HCT116 (cell line): ENCODE data around the gene SAMD1. TPM values are rescaled to one million over a fixed set of nuclear protein-coding genes. Genes with fewer than 3 reads are reported as not detected.

ENCODE experiments used
- ATAC-seq: fragments of 200-7000 bp; cut with Tn5 transposase; 2 replicates; pipeline ENCODE4 v1.9.1; 2020; ENCODE audit warnings: mild to moderate bottlenecking, moderate library complexity
- BruUV-seq: library from RNA; stranded (reverse); fragments of 400-500 nt; replicated peaks from 2 replicates; lab custom pipeline; 2021; lab: Mats Ljungman, UMichigan
- CTCF ChIA-PET: fragments of 300-600 bp; sonication (Branson Sonifier 250); formaldehyde crosslinking; loops from one replicate; lab custom pipeline; 2021; ENCODE audit warnings: antibody characterized with exemption; lab: Charles Lee
- POLR2A ChIA-PET: fragments of 300-600, 350-600 bp; sonication (Branson Sonifier 250); formaldehyde crosslinking; loops from one replicate; lab custom pipeline; 2021; ENCODE audit warnings: antibody characterized with exemption; lab: Charles Lee
- RAD21 ChIA-PET, 2 experiments: fragments of 300-600 bp; sonication (Branson Sonifier 250); formaldehyde crosslinking; loops; one replicate each; lab custom pipeline; 2023; ENCODE audit warnings: low total read pairs in 2 of 2; ENCODE audit not compliant: uncharacterized antibody in 2 of 2, unreplicated experiment in 2 of 2, low non-redundant PET in 1 of 2; lab: Charles Lee
- DNase-seq: peaks from one replicate; pipeline ENCODE4 v3.0.0-alpha.2; 2010; ENCODE audit warnings: low read depth, low spot score
- H2AFZ ChIP-seq: fragments of 200-600 bp; shearing (Covaris generic), sonication (generic); 2 replicates; pipeline ENCODE4 v1.6.1; 2017; ENCODE audit warnings: low read depth, mixed run types, mixed read lengths, antibody characterized with exemption, low read length; ENCODE audit not compliant: poor library complexity, severe bottlenecking
- H3K27ac ChIP-seq: 2 replicates; pipeline ENCODE4 v1.5.1; 2012; ENCODE audit warnings: low read depth, low read length
- H3K27me3 ChIP-seq: fragments of 200-600 bp; sonication (generic); 2 replicates; pipeline ENCODE4 v1.6.1; 2016; ENCODE audit warnings: mixed run types, low read length, mixed read lengths; ENCODE audit not compliant: insufficient read depth
- H3K36me3 ChIP-seq, 2 experiments: fragments of 200-500 bp in 1 of 2; fragments of 200-600 bp in 1 of 2; sonication (Bioruptor generic) in 1 of 2; sonication (generic) in 1 of 2; 2 replicates each; pipeline versions ENCODE4 v1.5.1 to v1.6.1; 2014 to 2016; ENCODE audit warnings: low read length in 2 of 2, inconsistent platforms in 1 of 2, mixed read lengths in 1 of 2, mixed run types in 1 of 2; ENCODE audit not compliant: insufficient read depth in 2 of 2, control insufficient read depth in 1 of 2
- H3K4me1 ChIP-seq, 2 experiments: fragments of 200-600 bp in 1 of 2; sonication (generic) in 1 of 2; 2 replicates each; pipeline versions ENCODE4 v1.5.1 to v1.6.1; 2012 to 2017; ENCODE audit warnings: low read length in 2 of 2, inconsistent platforms in 1 of 2, mild to moderate bottlenecking in 1 of 2, mixed read lengths in 1 of 2, mixed run types in 1 of 2, moderate library complexity in 1 of 2; ENCODE audit not compliant: insufficient read depth in 2 of 2, control insufficient read depth in 1 of 2
- H3K4me2 ChIP-seq: fragments of 200-600 bp; sonication (generic); 2 replicates; pipeline ENCODE4 v1.6.1; 2017; ENCODE audit warnings: mixed run types, low read length, mixed read lengths
- H3K4me3 ChIP-seq, 2 experiments: fragments of 200-600 bp in 1 of 2; sonication (generic) in 1 of 2; replicated peaks in 1 of 2; 2 replicates each; pipeline ENCODE4 v1.5.1; 2011 to 2016; ENCODE audit warnings: low read length in 2 of 2, control low read depth in 1 of 2, low read depth in 1 of 2, mild to moderate bottlenecking in 1 of 2, mixed read lengths in 1 of 2, mixed run types in 1 of 2
- H3K79me2 ChIP-seq: fragments of 200-600 bp; sonication (generic); 2 replicates; pipeline ENCODE4 v1.6.1; 2017; ENCODE audit warnings: mild to moderate bottlenecking, mixed run types, low read length, moderate library complexity, mixed read lengths; ENCODE audit not compliant: insufficient read depth
- H3K9ac ChIP-seq: fragments of 200-600 bp; sonication (generic); 2 replicates; pipeline ENCODE4 v1.6.1; 2016; ENCODE audit warnings: low read length, mixed read lengths
- H3K9me2 ChIP-seq: fragments of 200-600 bp; sonication (generic), shearing (Covaris generic); 2 replicates; pipeline ENCODE4 v1.6.1; 2017; ENCODE audit warnings: mixed run types, mild to moderate bottlenecking, moderate library complexity; ENCODE audit not compliant: insufficient read depth
- H3K9me3 ChIP-seq, 2 experiments: fragments of 200-500 bp in 1 of 2; fragments of 200-600 bp in 1 of 2; sonication (Bioruptor generic) in 1 of 2; sonication (generic) in 1 of 2; 2 replicates each; pipeline ENCODE4 v1.6.1; 2014 to 2017; ENCODE audit warnings: low read length in 2 of 2, mixed read lengths in 2 of 2, inconsistent platforms in 1 of 2, low read depth in 1 of 2, mild to moderate bottlenecking in 1 of 2, mixed run types in 1 of 2, moderate library complexity in 1 of 2; ENCODE audit not compliant: control insufficient read depth in 1 of 2, insufficient read depth in 1 of 2
- H4K20me1 ChIP-seq: fragments of 200-600 bp; sonication (generic), shearing (Covaris generic); 2 replicates; pipeline ENCODE4 v1.6.1; 2017; ENCODE audit warnings: mixed run types, mild to moderate bottlenecking, moderate library complexity; ENCODE audit not compliant: insufficient read depth
- ATF3 ChIP-seq: IDR thresholded peaks from 2 replicates; pipeline ENCODE4 v1.6.1; 2012
- CBX3 ChIP-seq: IDR thresholded peaks from 2 replicates; pipeline ENCODE4 v1.6.1; 2012; ENCODE audit warnings: low read depth
- CEBPB ChIP-seq: IDR thresholded peaks from 2 replicates; pipeline ENCODE4 v1.6.1; 2012; ENCODE audit warnings: low read depth
- CTCF ChIP-seq, 3 experiments: fragments of 200-600 bp in 1 of 3; sonication (generic) in 1 of 3; IDR thresholded peaks in 2 of 3; conservative IDR thresholded peaks in 1 of 3; 2 replicates each; pipeline ENCODE4 v1.5.1; 2012 to 2017; ENCODE audit warnings: low read depth in 2 of 3, low read length in 2 of 3, antibody characterized with exemption in 1 of 3, borderline replicate concordance in 1 of 3, control low read depth in 1 of 3, mild to moderate bottlenecking in 1 of 3, mixed read lengths in 1 of 3, mixed run types in 1 of 3, moderate library complexity in 1 of 3; ENCODE audit not compliant: insufficient read depth in 1 of 3
- EGR1 ChIP-seq: IDR thresholded peaks from 2 replicates; pipeline ENCODE4 v1.6.1; 2012; ENCODE audit warnings: low read depth
- ELF1 ChIP-seq: IDR thresholded peaks from 2 replicates; pipeline ENCODE4 v1.6.1; 2012; ENCODE audit warnings: low read depth, borderline replicate concordance
- EZH2 ChIP-seq: fragments of 200-600 bp; sonication (generic); IDR thresholded peaks from 2 replicates; pipeline ENCODE4 v1.6.1; 2017; ENCODE audit warnings: antibody characterized with exemption, mixed run types
- EZH2phosphoT487 ChIP-seq: fragments of 200-600 bp; IDR thresholded peaks from 2 replicates; pipeline ENCODE4 v1.6.1; 2018; ENCODE audit warnings: antibody characterized with exemption, borderline replicate concordance
- FOSL1 ChIP-seq: IDR thresholded peaks from 2 replicates; pipeline ENCODE4 v1.6.1; 2012; ENCODE audit warnings: low read depth
- JUND ChIP-seq: IDR thresholded peaks from 2 replicates; pipeline ENCODE4 v1.6.1; 2012
- MAX ChIP-seq: IDR thresholded peaks from 2 replicates; pipeline ENCODE4 v1.6.1; 2012
- POLR2AphosphoS5 ChIP-seq: IDR thresholded peaks from 2 replicates; pipeline ENCODE4 v1.6.1; 2011; ENCODE audit warnings: mild to moderate bottlenecking, low read depth, low read length, moderate library complexity
- REST ChIP-seq: IDR thresholded peaks from 2 replicates; pipeline ENCODE4 v1.6.1; 2012; ENCODE audit warnings: low read depth
- SIN3A ChIP-seq: IDR thresholded peaks from 2 replicates; pipeline ENCODE4 v1.6.1; 2012; ENCODE audit warnings: low read depth
- SP1 ChIP-seq: IDR thresholded peaks from 2 replicates; pipeline ENCODE4 v1.6.1; 2012; ENCODE audit warnings: low read depth
- TCF7L2 ChIP-seq: IDR thresholded peaks from 2 replicates; pipeline ENCODE4 v1.7.0; 2011; ENCODE audit warnings: borderline replicate concordance, inconsistent platforms; ENCODE audit not compliant: insufficient read depth, insufficient read length; ENCODE audit errors: extremely low read depth
- YY1 ChIP-seq: IDR thresholded peaks from 2 replicates; pipeline ENCODE4 v1.6.1; 2011; ENCODE audit warnings: low read length, low read depth, moderate library complexity, mild to moderate bottlenecking; ENCODE audit not compliant: insufficient replicate concordance; ENCODE audit errors: extremely low read depth
- ZBTB33 ChIP-seq: IDR thresholded peaks from 2 replicates; pipeline ENCODE4 v1.6.1; 2011; ENCODE audit warnings: mild to moderate bottlenecking, low read length, moderate library complexity; ENCODE audit not compliant: insufficient replicate concordance; ENCODE audit errors: extremely low read depth
- ZFX ChIP-seq: fragments of 450-650 bp; IDR thresholded peaks from 2 replicates; pipeline ENCODE4 v1.6.1; 2017
- intact Hi-C: fragments of 100-400 bp; cut with micrococcal nuclease; formaldehyde crosslinking; loops from 2 replicates; pipeline ENCODE4 v1.10.0; 2022
- total RNA-seq: library from RNA; stranded (reverse); gene quantifications from one replicate; pipeline ENCODE4 v1.2.1, GENCODE V29; 2021; ENCODE audit not compliant: unreplicated experiment

The SAMD1 gene
- total RNA-seq, 1 experiment from 2014 or later: 62.9 TPM

- intact Hi-C loops: loop anchor here (1.0 to 5.0 kb wide), 2 partner anchors 42 to 234 kb away; partner anchors contain the start of gene MISP3
Measured at GRCh38 chr19:14114439-14114838, 23.9 kb upstream of the SAMD1 start.

More at GRCh38 chr19:14114439-14114838, 23.9 kb upstream of the SAMD1 start:
- no peaks in the 10 kb centered on the region for H3K9me3 ChIP-seq
- H3K9ac ChIP-seq: peak overlapping the region; percentile 27; the same call in 1 of the 2 replicates
- TF ChIP-seq ELF1 (no peak), REST (no peak), TCF7L2 (no peak), SP1 (no peak), MAX (no peak), YY1 (no peak), SIN3A (no peak), ATF3 (no peak), ZFX (no peak), JUND (no peak), FOSL1 (no peak), CTCF (IDR thresholded peaks at IDR 0.05 in 2 of 3, conservative IDR thresholded peaks at IDR 0.05 in 1 of 3; ENCODE audit: borderline replicate concordance in 1 of 3, insufficient read depth in 1 of 3, low read depth in 2 of 3, low read length in 2 of 3) (no peak), ZBTB33 (no peak), CBX3 (no peak), POLR2AphosphoS5 (no peak), EZH2 (no peak), CEBPB (no peak), EGR1 (no peak), EZH2phosphoT487 (no peak)
- ChIA-PET POLR2A (no interaction called here), RAD21 (no interaction called here), CTCF (interaction anchor here (0.6 to 3.2 kb wide), 9 partner anchors 23 to 267 kb away, joined by 3 to 18 read pairs (median 3); partner anchors contain the start of genes ADGRE5, ASF1B, MISP3 and RFX1)
- peak overlapping the region; percentile 68 for H3K27ac ChIP-seq
- H4K20me1 ChIP-seq: no peaks in the 10 kb centered on the region
- H3K4me3 ChIP-seq: peak overlapping the region; percentile 81 to 88
- no peak for ATAC-seq
- H3K4me2 ChIP-seq: peak overlapping the region; percentile 89
- H3K9me2 ChIP-seq: no peaks in the 10 kb centered on the region
- no peak overlapping the region for H2AFZ ChIP-seq
- no peaks in the 10 kb centered on the region for H3K27me3 ChIP-seq
- BruUV-seq: no TSS peak
- H3K36me3 ChIP-seq: no peaks in the 10 kb centered on the region; a peak in 2 of 4 replicates
- no peak for DNase-seq
- peaks cover 36 to 47% of the 10 kb centered on the region in 2 experiments for H3K4me1 ChIP-seq
- peaks cover 27% of the 10 kb centered on the region for H3K79me2 ChIP-seq
